Measurements from ENCODE around the gene SNX30.

Gene SNX30

GRCh38 chr9:112753725-112754124 lies 3.2 kb downstream of the SNX30 start:
- Histone ChIP-seq H3K4me1 (ENCODE audit: control insufficient read depth, insufficient read depth, low read length) (peaks cover 21% of the 10 kb centered on the region), H3K36me3 (ENCODE audit: control insufficient read depth, insufficient read depth, low read length) (no peaks in the 10 kb centered on the region), H3K27me3 (ENCODE audit: control insufficient read depth, insufficient read depth, low read length) (peaks cover 12% of the 10 kb centered on the region), H3K9me3 (ENCODE audit: control insufficient read depth, insufficient read depth, low read length) (no peaks in the 10 kb centered on the region), H3K9ac (ENCODE audit: low read depth, low read length) (no peak overlapping the region), H3K27ac (ENCODE audit: low read depth, low read length) (no peak overlapping the region), H3K4me3 (ENCODE audit: low read depth, low read length) (no peak overlapping the region)

- Histone ChIP-seq H3K4me3 (ENCODE audit: low read depth, low read length) (no peak overlapping the region), H3K9me3 (ENCODE audit: control insufficient read depth, insufficient read depth, low read length) (no peaks in the 10 kb centered on the region), H3K4me1 (ENCODE audit: control insufficient read depth, insufficient read depth, low read length) (peaks cover 21% of the 10 kb centered on the region), H3K9ac (ENCODE audit: low read depth, low read length) (no peak overlapping the region), H3K27ac (ENCODE audit: low read depth, low read length) (peak overlapping the region; percentile 82), H3K36me3 (ENCODE audit: control insufficient read depth, insufficient read depth, low read length) (no peaks in the 10 kb centered on the region), H3K27me3 (ENCODE audit: control insufficient read depth, insufficient read depth, low read length) (peaks cover 8% of the 10 kb centered on the region)
These were observed 4.0 kb downstream of the SNX30 start for GRCh38 chr9:112754578-112754977.

DNA sequence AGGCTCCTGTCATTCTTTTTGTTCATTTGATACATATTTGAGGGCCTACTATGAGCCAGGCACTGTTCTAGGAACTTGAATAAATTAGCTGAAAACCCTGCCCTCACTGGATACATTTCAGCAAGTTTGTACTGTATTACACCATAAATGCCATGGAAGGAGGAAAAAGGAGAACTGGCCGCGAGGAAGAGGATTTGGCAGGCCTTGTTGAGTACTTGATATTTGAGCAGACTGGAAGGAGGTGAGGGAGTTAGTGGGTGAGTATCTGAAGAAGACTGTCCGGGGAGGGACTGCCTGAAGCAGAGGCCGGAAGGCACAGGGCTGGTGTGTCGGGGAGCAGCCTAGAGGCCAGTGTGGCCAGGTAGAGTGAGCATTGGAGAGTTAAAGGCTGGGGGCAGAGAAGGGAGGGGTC lies 4.5 kb downstream of the SNX30 start:
- Histone ChIP-seq H3K4me1 (ENCODE audit: control insufficient read depth, insufficient read depth, low read length) (peaks cover 16% of the 10 kb centered on the region), H3K9me3 (ENCODE audit: control insufficient read depth, insufficient read depth, low read length) (no peaks in the 10 kb centered on the region), H3K4me3 (ENCODE audit: low read depth, low read length) (no peak overlapping the region), H3K9ac (ENCODE audit: low read depth, low read length) (no peak overlapping the region), H3K27ac (ENCODE audit: low read depth, low read length) (peak overlapping the region; percentile 82), H3K27me3 (ENCODE audit: control insufficient read depth, insufficient read depth, low read length) (peaks cover 4% of the 10 kb centered on the region; the same call in 1 of the 2 replicates), H3K36me3 (ENCODE audit: control insufficient read depth, insufficient read depth, low read length) (no peaks in the 10 kb centered on the region)

DNA sequence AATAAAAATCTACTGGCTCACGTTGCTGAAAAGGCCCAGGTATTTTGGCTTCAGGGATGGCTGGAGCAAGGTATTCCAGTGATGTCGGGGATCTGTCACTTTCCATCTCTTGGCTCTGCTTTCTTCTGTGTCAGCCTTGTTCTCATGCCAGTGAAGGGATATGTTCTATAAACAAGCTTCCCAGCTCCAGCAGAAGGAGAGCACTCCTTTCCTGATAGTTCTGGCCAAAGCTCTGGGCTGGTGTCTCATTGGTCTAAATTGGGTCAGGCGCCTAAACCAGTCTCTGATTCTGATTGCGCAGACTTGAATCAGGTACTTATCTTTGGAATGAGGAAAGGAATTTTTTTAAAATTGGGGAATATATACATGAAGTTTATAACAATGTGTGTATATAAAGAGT lies 5.1 kb downstream of the SNX30 start:
- H3K9ac ChIP-seq (ENCODE audit: low read depth, low read length) = no peak overlapping the region
- H3K4me1 ChIP-seq (ENCODE audit: control insufficient read depth, insufficient read depth, low read length) = peaks cover 13% of the 10 kb centered on the region
- no peak overlapping the region for H3K27ac ChIP-seq (ENCODE audit: low read depth, low read length)
- H3K36me3 ChIP-seq (ENCODE audit: control insufficient read depth, insufficient read depth, low read length) = no peaks in the 10 kb centered on the region
- no peaks in the 10 kb centered on the region for H3K9me3 ChIP-seq (ENCODE audit: control insufficient read depth, insufficient read depth, low read length)
- H3K4me3 ChIP-seq (ENCODE audit: low read depth, low read length) = no peak overlapping the region
- peaks cover 3% of the 10 kb centered on the region; the same call in 1 of the 2 replicates for H3K27me3 ChIP-seq (ENCODE audit: control insufficient read depth, insufficient read depth, low read length)

DNA sequence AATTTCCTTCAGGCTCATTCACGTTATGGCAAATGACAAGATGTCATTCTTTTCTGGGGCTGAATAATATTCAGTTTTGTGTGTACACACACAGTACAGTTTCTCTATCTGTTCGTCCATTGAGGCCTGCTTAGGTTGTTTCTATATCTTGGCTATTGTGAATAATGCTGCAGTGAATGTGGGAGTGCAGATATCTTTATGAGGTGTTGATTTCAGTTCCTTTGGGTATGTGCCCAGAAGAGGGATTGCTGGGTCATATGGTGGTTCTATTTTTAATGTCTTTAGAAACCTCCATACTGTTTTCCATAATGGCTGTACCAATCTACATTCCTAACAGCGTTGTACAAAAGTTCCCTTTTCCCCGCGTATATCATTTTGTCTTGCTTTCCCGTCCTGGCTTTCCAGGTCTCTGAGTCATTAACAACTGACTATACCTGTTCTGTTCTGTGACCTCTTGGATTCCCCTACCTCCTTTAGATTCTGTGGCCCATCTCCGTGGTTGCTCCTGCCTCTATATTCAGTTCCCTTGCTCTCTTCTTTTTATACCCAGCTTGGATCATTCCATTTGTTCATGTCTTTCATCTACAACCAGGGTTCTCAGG lies 6.8 kb downstream of the SNX30 start:
- Histone ChIP-seq H3K9ac (ENCODE audit: low read depth, low read length) (no peak overlapping the region), H3K4me1 (ENCODE audit: control insufficient read depth, insufficient read depth, low read length) (peaks cover 6% of the 10 kb centered on the region), H3K36me3 (ENCODE audit: control insufficient read depth, insufficient read depth, low read length) (no peaks in the 10 kb centered on the region), H3K27me3 (ENCODE audit: control insufficient read depth, insufficient read depth, low read length) (no peaks in the 10 kb centered on the region), H3K27ac (ENCODE audit: low read depth, low read length) (no peak overlapping the region), H3K4me3 (ENCODE audit: low read depth, low read length) (no peak overlapping the region), H3K9me3 (ENCODE audit: control insufficient read depth, insufficient read depth, low read length) (no peaks in the 10 kb centered on the region)

GRCh38 chr9:112757940-112758339 lies 7.4 kb downstream of the SNX30 start:
- Histone ChIP-seq H3K9ac (ENCODE audit: low read depth, low read length) (no peak overlapping the region), H3K4me1 (ENCODE audit: control insufficient read depth, insufficient read depth, low read length) (peaks cover 6% of the 10 kb centered on the region), H3K9me3 (ENCODE audit: control insufficient read depth, insufficient read depth, low read length) (no peaks in the 10 kb centered on the region), H3K27me3 (ENCODE audit: control insufficient read depth, insufficient read depth, low read length) (no peaks in the 10 kb centered on the region), H3K27ac (ENCODE audit: low read depth, low read length) (no peak overlapping the region), H3K4me3 (ENCODE audit: low read depth, low read length) (no peak overlapping the region), H3K36me3 (ENCODE audit: control insufficient read depth, insufficient read depth, low read length) (no peaks in the 10 kb centered on the region)

- no peak overlapping the region for H3K27ac ChIP-seq (ENCODE audit: low read depth, low read length)
- H3K27me3 ChIP-seq (ENCODE audit: control insufficient read depth, insufficient read depth, low read length) = no peaks in the 10 kb centered on the region
- no peak overlapping the region for H3K4me3 ChIP-seq (ENCODE audit: low read depth, low read length)
- peaks cover 9% of the 10 kb centered on the region for H3K4me1 ChIP-seq (ENCODE audit: control insufficient read depth, insufficient read depth, low read length)
- no peaks in the 10 kb centered on the region for H3K9me3 ChIP-seq (ENCODE audit: control insufficient read depth, insufficient read depth, low read length)
- no peak overlapping the region for H3K9ac ChIP-seq (ENCODE audit: low read depth, low read length)
- no peaks in the 10 kb centered on the region for H3K36me3 ChIP-seq (ENCODE audit: control insufficient read depth, insufficient read depth, low read length)
These were observed 10.3 kb downstream of the SNX30 start for GRCh38 chr9:112760821-112761220.

DNA sequence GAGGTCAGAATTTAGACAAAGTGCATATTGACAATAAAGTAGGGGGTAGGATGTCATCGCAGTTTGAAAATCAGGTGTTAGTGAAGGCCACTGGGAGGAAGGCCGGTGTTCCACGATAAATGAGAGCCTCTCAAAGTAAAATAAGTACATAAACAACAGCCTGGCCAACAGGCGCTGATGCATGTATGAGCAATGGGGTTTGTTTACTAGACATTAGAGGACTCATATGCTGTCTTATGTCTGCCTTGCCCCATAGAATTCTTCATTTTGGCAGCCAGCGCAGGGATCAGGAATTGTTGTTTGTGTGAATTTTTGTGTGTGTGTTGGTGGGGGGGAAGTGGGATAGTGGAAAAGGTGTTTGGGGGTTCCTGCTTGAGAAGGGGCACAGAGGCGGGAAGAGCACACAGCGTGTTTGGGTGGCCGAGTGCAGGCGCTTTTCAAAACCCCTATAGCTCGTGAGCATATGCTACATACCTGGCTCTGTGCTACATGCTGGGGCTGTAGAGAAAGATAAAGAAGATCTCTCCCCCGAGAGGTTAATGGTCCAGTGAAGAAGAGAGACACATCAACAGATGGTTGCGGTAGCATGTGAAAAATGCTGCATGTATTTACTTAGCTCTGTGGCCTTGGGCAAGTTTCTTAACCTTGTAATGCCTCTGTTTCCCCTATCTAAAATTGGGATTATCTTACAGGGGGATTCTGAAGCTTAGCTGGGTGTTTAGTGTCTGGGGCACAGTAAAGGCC lies 11.5 kb downstream of the SNX30 start:
- Histone ChIP-seq H3K27ac (ENCODE audit: low read depth, low read length) (no peak overlapping the region), H3K27me3 (ENCODE audit: control insufficient read depth, insufficient read depth, low read length) (no peaks in the 10 kb centered on the region), H3K4me3 (ENCODE audit: low read depth, low read length) (no peak overlapping the region), H3K4me1 (ENCODE audit: control insufficient read depth, insufficient read depth, low read length) (peaks cover 9% of the 10 kb centered on the region), H3K9ac (ENCODE audit: low read depth, low read length) (no peak overlapping the region), H3K36me3 (ENCODE audit: control insufficient read depth, insufficient read depth, low read length) (no peaks in the 10 kb centered on the region), H3K9me3 (ENCODE audit: control insufficient read depth, insufficient read depth, low read length) (no peaks in the 10 kb centered on the region)

DNA sequence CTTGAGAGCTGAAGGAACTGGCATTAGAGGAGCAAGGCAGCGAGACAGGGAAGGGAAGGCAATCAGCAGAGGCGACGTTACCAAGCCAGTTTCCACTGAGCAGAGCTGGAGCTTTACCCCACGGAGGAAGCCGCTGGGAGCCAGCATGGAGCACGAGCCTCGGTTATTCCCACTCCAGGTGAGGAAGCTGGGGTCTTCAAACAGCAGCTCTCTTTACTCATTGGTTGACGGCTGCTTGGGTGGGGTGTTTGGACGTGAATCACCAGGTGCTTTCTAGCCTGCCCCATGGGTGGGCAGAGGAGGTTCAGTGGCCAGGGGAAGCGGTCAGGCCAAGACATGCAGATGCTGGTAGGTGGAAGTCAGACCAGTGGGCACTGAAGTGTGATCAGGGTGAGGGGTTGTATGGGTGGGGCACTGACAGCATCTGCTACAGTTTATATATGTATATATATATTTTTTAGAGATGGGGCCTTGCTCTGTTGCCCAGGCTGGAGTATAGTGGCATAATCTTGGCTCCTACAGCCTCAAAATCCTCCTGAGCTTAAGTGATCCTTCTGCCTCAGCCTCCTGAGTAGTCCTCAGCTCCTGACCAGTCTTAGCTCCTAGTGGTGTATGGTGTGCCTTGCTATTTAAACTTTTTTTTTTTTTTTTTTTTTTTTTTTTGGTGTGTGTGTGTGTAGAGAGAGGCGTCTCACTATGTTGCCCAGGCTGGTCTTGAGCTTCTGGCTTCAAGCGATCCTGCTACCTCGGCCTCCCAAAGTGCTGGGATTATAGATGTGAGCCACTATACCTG lies 12.4 kb downstream of the SNX30 start:
- Histone ChIP-seq H3K4me1 (ENCODE audit: control insufficient read depth, insufficient read depth, low read length) (peaks cover 9% of the 10 kb centered on the region), H3K27me3 (ENCODE audit: control insufficient read depth, insufficient read depth, low read length) (no peaks in the 10 kb centered on the region), H3K27ac (ENCODE audit: low read depth, low read length) (no peak overlapping the region), H3K4me3 (ENCODE audit: low read depth, low read length) (no peak overlapping the region), H3K36me3 (ENCODE audit: control insufficient read depth, insufficient read depth, low read length) (no peaks in the 10 kb centered on the region), H3K9me3 (ENCODE audit: control insufficient read depth, insufficient read depth, low read length) (no peaks in the 10 kb centered on the region), H3K9ac (ENCODE audit: low read depth, low read length) (no peak overlapping the region)

GRCh38 chr9:112764344-112764743 lies 13.8 kb downstream of the SNX30 start:
- H3K27me3 ChIP-seq (ENCODE audit: control insufficient read depth, insufficient read depth, low read length) = no peaks in the 10 kb centered on the region
- H3K9me3 ChIP-seq (ENCODE audit: control insufficient read depth, insufficient read depth, low read length) = no peaks in the 10 kb centered on the region
- H3K27ac ChIP-seq (ENCODE audit: low read depth, low read length) = no peak overlapping the region
- H3K36me3 ChIP-seq (ENCODE audit: control insufficient read depth, insufficient read depth, low read length) = no peaks in the 10 kb centered on the region
- peaks cover 9% of the 10 kb centered on the region for H3K4me1 ChIP-seq (ENCODE audit: control insufficient read depth, insufficient read depth, low read length)
- no peak overlapping the region for H3K9ac ChIP-seq (ENCODE audit: low read depth, low read length)
- H3K4me3 ChIP-seq (ENCODE audit: low read depth, low read length) = no peak overlapping the region

- H3K27ac ChIP-seq (ENCODE audit: low read depth, low read length) = no peak overlapping the region
- no peaks in the 10 kb centered on the region for H3K36me3 ChIP-seq (ENCODE audit: control insufficient read depth, insufficient read depth, low read length)
- H3K9ac ChIP-seq (ENCODE audit: low read depth, low read length) = no peak overlapping the region
- peaks cover 9% of the 10 kb centered on the region for H3K4me1 ChIP-seq (ENCODE audit: control insufficient read depth, insufficient read depth, low read length)
- H3K4me3 ChIP-seq (ENCODE audit: low read depth, low read length) = no peak overlapping the region
- H3K9me3 ChIP-seq (ENCODE audit: control insufficient read depth, insufficient read depth, low read length) = no peaks in the 10 kb centered on the region
- H3K27me3 ChIP-seq (ENCODE audit: control insufficient read depth, insufficient read depth, low read length) = no peaks in the 10 kb centered on the region
These were observed 14.3 kb downstream of the SNX30 start for GRCh38 chr9:112764837-112765236.
